Jurkat, Clone E6-1 (cell line): ENCODE results near the gene SYTL5.
A peak's percentile ranks its signal among the peaks of the same experiment; 100 is the strongest.

Experiments used
- DNase-seq: peaks from one replicate; pipeline ENCODE4 v3.0.0-alpha.2; 2011; ENCODE audit warnings: low read depth, low spot score
- H3K4me3 ChIP-seq: 2 replicates; pipeline ENCODE4 v1.5.1; 2011; ENCODE audit warnings: mild to moderate bottlenecking, low read length, control low read depth, moderate library complexity

SYTL5 gene

GRCh38 chrX:38116706-38117105 lies 110.4 kb downstream of the SYTL5 start:
- no peak for DNase-seq
- no peak overlapping the region for H3K4me3 ChIP-seq

DNA sequence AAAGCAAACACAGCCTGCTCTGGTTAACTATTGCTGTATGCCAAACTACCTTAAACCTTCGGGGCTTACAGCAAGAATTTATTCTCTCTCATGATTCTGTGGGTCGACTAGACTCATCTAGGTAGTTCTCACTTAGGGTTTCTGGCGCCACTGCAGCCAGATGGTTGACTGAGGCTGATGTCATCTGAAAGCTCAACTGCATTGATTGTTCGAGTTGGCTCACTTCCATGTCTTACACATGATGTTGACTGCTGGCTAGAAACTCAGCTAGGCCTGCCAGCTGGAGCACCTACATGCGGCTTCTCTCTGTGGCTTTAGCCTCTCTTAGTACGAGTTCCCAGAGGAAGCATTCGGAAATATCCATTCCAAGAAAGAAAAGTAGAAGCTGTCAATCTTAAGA lies 111.1 kb downstream of the SYTL5 start:
- DNase-seq = no peak
- no peak overlapping the region for H3K4me3 ChIP-seq

DNA sequence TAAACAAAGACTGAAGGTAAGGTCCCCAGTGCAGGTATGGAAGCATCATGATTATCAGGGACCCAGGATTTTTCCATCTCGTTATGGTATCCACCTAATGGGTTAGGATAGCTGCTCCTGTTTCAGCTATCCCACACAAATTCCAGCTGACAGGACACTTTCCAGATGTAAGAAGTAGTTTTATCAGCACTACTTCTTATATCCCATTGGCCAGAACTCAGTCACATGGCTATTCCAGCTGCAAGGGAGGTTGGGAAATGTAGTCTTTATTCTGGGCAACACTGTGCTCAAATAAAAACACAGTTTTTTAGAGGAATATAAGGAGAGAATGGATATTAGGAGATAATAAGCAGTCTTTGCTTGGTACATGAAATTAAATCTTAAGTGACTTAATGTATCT lies 117.6 kb downstream of the SYTL5 start:
- no peak for DNase-seq

GRCh38 chrX:38126179-38126578 lies 119.8 kb downstream of the SYTL5 start:
- H3K4me3 ChIP-seq = no peak overlapping the region
- DNase-seq = no peak

More for the DNA sequence above, 117.6 kb downstream of the SYTL5 start:
- no peak overlapping the region for H3K4me3 ChIP-seq

- DNase-seq = no peak
- H3K4me3 ChIP-seq = no peak overlapping the region
These were observed 121.6 kb downstream of the SYTL5 start for GRCh38 chrX:38127961-38128360.

DNA sequence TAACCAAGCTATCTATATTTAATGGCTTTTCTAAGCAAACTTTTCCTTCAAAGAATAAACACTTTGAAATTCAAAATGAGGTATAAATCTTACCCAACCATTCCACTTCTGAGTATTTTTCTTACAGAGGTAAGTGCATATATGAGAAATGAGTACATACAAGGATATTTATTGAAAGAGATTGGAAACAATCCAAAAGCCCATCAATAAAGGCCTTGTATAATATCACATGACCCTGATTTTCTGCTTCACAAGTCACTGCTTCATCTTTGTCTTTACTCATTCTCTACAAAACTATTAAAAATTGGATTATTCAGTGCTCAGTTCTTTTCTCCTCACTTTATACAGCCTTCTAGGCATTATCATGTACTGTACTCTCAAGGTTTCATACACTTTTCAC lies 123.0 kb downstream of the SYTL5 start:
- H3K4me3 ChIP-seq = no peak overlapping the region
- no peak for DNase-seq

DNA sequence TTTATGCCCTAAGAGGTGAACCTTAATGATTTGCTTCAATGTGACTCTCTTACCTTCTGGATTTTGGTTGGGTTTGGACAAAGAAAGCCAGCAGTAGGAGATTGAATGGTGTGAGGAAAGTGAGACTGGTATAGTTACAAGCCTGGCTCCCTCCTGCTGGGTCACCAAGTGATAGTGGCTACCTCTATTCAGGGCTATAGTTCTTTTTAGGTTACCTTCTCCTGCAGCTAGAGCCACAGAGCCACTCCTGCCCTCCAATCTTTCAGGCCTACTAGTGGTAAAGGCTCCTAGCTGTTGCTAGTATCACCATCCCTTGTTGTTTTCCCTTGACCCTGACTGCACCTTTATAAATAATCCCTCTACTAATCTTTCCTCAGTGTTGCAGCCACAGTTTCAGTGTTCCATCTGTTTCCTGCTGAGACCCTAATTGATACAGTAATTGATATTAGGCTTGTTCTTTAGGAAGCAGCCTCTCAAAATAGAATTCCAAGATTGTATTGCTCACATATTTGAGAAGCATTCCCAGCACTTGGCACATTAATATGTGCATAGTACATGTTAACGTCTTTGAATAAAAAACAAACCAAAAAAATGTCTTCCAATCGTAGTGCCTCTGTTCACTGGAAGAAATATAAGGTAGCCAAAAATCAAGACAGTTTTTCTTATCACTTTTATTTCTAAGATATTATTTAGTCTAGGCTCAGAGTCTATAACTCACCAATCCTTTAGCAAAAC lies 132.0 kb downstream of the SYTL5 start:
- no peak overlapping the region for H3K4me3 ChIP-seq
- no peak for DNase-seq

DNA sequence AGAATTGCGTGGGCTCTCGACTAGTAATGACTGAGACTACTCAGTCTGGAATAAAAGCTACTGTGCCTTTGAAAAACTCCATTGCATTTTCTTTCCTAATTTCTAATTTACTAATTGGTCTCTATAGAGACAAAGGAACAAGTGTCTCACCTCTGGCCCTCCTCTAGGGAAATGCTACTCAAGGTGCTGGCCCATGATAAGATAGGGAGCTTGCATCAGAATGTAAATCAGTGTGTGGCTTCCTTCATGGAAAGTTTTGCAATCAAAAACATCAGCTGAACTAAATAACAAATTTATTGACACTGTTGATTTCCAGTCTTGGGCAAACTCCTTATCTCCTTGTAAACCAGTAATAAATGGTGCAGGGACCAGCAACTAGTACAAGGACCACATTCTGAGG lies 132.5 kb downstream of the SYTL5 start:
- DNase-seq = no peak
- H3K4me3 ChIP-seq = no peak overlapping the region

DNA sequence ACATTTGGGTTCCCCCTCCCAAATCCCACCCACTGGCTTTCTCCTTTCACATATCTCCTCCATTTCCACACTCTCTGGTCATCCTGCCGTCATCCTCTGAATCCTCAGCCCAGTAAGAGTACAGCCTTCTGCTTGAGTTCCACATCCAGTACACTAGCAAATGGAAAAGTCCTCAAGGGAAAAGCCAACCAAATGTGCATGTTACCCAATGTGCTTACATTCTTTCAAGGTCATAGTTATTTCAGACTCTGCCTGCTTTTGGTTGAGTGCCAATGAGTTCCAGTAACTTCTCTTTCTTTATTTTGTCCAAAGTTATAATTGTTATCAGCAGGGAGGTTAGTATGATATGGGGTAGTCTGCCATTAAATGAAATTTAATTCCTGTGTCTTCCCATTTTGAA lies 136.3 kb downstream of the SYTL5 start:
- no peak for DNase-seq
- no peak overlapping the region for H3K4me3 ChIP-seq

- no peak for DNase-seq
- no peak overlapping the region for H3K4me3 ChIP-seq
These were observed 142.7 kb downstream of the SYTL5 start for GRCh38 chrX:38149016-38149415.

GRCh38 chrX:38150993-38151392 lies 144.6 kb downstream of the SYTL5 start:
- DNase-seq = no peak
- H3K4me3 ChIP-seq = no peak overlapping the region

DNA sequence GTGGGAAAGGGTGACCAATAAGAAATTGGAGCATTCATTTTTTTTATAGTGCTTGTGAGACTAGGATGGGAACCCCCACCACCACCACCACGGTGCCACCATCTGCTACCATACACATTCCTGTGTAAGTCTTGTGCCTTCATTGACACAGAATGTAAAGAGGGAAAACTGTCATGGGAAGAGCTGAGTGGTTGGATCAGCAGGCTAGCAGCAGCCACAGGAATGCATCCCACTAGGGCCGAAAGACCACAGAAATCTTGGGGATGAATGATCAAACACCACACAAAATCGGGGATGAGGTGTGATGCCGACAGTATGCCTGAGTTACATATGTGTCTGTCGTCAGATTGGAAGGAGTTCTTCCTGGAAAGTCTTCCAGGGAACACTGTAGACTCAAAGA lies 145.1 kb downstream of the SYTL5 start:
- H3K4me3 ChIP-seq = no peak overlapping the region
- no peak for DNase-seq

DNA sequence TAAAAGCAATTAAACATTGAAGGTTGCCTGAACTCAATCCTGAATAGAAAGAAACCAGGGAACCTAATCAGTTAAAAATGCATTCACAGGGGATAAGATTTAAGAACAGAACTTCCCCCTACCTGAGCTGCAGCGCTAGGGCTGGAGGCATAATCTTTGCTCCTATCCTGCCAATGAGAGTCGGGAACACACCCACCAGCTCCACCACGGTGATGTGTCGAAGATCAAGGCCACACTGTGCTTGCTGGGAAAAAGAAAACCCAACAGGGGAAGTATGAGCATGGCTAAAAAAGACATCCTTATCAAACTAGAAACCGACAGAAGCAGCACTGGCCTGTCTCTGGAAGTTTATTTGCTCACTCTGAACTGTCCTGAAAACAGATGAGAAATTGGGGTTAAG lies 148.0 kb downstream of the SYTL5 start:
- no peak overlapping the region for H3K4me3 ChIP-seq
- no peak for DNase-seq

GRCh38 chrX:38154818-38155217 lies 148.5 kb downstream of the SYTL5 start:
- H3K4me3 ChIP-seq = no peak overlapping the region
- no peak for DNase-seq

DNA sequence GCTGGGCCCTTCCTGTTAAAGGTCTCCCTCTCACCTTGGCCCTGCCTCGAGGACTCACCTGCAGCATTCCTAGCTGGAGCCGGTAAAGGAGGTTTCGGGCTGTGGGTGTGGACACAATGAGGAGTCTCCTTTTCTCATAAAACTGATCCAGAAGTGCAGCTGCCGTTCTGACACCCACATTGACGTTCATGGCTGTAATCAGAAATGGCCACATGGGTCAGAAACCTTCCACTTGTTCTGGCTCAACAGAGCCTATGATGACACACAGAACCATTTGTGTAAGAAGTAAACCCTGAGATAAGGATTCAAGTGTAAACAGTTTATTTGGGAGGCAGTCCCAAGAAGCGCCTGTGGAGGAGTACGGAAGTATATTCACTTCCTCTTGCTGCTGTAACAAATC lies 150.5 kb downstream of the SYTL5 start:
- H3K4me3 ChIP-seq = no peak overlapping the region
- DNase-seq = no peak

DNA sequence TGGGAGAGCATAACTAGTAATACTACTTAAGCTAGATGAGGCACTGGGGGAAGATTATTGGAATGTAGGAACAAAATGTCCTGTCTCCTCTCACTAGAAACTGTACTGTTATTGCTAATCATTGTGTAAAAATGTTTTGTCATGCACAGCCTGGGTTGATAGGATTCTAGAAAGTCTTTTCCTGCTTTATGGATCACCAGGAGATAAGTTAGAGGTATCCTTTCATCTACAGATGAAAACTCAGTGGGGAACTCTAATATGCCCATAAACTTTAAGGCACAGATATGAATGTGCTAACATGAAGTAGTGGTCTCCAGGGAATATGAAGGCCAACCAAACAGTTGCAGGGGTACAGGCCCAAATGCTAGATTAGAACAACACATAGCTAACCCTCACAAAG lies 156.8 kb downstream of the SYTL5 start:
- H3K4me3 ChIP-seq = no peak overlapping the region
- DNase-seq = no peak

DNA sequence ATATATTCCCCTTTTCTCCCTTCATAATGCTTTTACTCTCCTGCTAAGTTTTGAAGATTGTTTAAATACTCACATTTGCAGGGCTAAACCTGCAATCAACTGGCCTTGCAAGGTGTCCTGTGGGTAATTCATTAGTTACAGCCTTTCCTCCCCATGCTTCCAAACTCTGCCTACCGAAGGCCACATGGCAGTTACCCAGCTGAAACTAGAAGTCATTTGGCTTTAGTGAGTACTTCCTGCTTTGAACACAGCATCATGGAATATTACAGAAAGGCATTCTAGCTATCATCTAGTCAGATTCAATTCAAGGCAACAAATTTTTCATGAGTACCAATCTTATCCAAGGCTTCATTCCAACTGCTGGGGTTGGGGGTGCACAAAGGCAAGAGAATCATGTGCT lies 158.7 kb downstream of the SYTL5 start:
- no peak overlapping the region for H3K4me3 ChIP-seq
- no peak for DNase-seq

DNA sequence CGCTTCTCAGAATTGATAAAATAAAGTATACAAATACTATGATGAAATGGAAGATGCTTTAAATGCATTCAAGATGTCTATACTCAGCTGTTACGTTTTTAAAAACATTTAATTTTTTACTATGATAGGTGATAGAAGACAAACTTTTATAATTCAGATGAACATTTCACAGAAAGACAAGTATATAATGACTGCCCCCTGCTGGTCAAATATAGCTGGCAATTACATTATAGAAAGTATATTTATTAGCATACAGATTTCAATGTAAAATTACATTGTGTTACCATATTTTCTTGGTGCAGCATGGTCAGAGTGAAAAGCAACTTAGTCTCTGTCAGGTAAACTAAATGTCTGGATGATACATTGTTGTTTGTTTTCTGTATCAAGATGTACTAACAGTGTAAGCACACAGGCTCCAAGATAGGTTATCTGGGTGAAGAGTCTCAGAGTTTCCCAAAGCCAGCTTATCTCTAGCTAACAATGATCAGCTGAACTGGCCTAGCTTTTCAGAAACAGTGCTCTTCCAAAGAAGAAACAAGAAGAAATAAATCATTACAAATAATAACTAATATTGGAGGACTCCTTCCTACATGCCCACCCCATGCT lies 160.2 kb downstream of the SYTL5 start:
- H3K4me3 ChIP-seq = no peak overlapping the region
- DNase-seq = peak; percentile 2

DNA sequence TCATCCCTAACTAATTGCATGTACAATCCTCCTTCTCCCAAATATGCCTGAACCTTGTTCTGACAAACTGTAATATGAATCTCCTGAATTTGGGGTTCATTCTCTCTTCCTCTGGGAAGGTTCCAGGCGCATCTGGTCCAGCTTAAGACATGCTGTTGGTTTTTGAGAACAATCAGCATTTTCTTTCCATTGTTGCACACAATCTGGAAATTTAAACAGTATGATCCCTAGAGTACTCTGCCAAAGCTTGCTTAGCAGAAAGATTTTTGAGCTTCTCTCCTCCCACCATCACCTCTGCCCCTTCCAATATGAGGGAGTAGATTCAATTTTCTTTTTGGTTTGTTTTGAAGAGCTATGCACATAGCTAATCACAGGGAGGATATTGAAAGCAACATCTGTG lies 164.2 kb downstream of the SYTL5 start:
- H3K4me3 ChIP-seq = no peak overlapping the region
- no peak for DNase-seq

DNA sequence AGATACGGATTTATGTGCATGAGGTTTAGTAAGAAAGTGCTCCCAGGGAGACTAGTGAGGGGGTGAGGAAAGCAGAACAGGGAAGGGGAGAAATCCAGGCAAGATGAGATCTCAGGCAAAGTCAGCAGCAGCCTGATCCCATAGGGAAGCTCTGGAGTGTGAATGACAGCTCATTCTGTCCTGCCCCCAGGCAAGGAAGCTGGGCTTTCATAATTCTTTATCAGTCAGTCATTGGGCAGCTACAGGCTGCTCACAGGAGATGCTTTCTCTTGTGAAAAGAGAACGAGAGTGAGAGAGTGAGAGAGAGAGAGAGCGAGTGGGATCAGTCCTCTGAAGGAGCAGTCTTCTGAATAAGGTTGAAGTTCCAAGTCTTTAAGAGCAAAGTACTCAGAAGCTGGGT lies 166.2 kb downstream of the SYTL5 start:
- DNase-seq = no peak
- H3K4me3 ChIP-seq = no peak overlapping the region

DNA sequence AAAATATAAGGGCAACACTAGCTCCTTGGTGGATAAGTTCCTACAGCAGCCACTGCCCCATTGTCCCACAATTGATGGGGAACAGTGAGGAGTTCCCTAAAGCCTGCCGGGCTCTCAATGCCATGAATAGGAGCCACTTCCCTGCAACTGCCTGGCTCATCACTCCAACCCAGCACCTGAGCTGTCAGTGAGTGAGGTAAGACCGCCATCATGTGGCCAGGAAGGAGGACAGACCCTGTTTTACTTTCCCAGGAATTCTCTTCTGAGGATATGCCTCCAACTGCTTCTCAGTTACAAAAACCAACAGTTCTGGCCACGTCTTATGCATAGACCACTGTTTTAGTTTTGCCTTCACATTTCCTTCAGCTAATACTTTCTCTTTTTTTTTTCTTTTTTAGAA lies 168.8 kb downstream of the SYTL5 start:
- no peak overlapping the region for H3K4me3 ChIP-seq
- DNase-seq = no peak
